AG09309 (cell line): Measurements from ENCODE around the gene SMURF1.

ENCODE experiments used
- DNase-seq: peaks from one replicate; pipeline ENCODE4 v3.0.0-alpha.2; 2010; ENCODE audit warnings: low read depth
- H3K4me3 ChIP-seq: 2 replicates; pipeline ENCODE4 v1.5.1; 2011; ENCODE audit warnings: mild to moderate bottlenecking, low read depth, low read length, moderate library complexity; ENCODE audit not compliant: control insufficient read depth
- CTCF ChIP-seq: IDR thresholded peaks from 2 replicates; pipeline ENCODE4 v1.5.1; 2011; ENCODE audit warnings: mild to moderate bottlenecking, low read depth, low read length, inconsistent platforms; ENCODE audit not compliant: insufficient read depth, control insufficient read depth; ENCODE audit errors: missing control alignments

The SMURF1 gene

GRCh38 chr7:99032928-99033327 is 111.0 kb downstream of the SMURF1 start:
- no peak overlapping the region for H3K4me3 ChIP-seq
- no peak for DNase-seq
- no peak for TF ChIP-seq CTCF

GRCh38 chr7:99031496-99031895 is 112.4 kb downstream of the SMURF1 start:
- TF ChIP-seq CTCF: no peak

GRCh38 chr7:99030951-99031350 is 113.0 kb downstream of the SMURF1 start:
- no peak overlapping the region for H3K4me3 ChIP-seq
- no peak for TF ChIP-seq CTCF
- DNase-seq: no peak

More at GRCh38 chr7:99031496-99031895, 112.4 kb downstream of the SMURF1 start:
- H3K4me3 ChIP-seq: no peak overlapping the region
- DNase-seq: no peak

GRCh38 chr7:99030457-99030856 is 113.5 kb downstream of the SMURF1 start:
- no peak overlapping the region for H3K4me3 ChIP-seq
- TF ChIP-seq CTCF: no peak
- DNase-seq: no peak

- no peak for DNase-seq
Observed at GRCh38 chr7:99029466-99030435, 114.2 kb downstream of the SMURF1 start.

More at GRCh38 chr7:99029466-99030435, 114.2 kb downstream of the SMURF1 start:
- TF ChIP-seq CTCF: no peak
- H3K4me3 ChIP-seq: no peak overlapping the region
